H9 (cell line): ENCODE results near the gene KRTAP6-2. TPM values are rescaled to one million over a fixed set of nuclear protein-coding genes. Genes with fewer than 3 reads are reported as not detected.

Experiments
- DNase-seq: peaks from one replicate; pipeline ENCODE4 v3.0.0-alpha.2; 2017
- H2AFZ ChIP-seq: one replicate; pipeline ENCODE4 v1.6.1; 2013; ENCODE audit warnings: mild to moderate bottlenecking, low read length, control low read depth, moderate library complexity
- H2AK5ac ChIP-seq: 2 replicates; pipeline ENCODE4 v1.6.1; 2013; ENCODE audit warnings: low read length, control low read depth, mixed read lengths; ENCODE audit not compliant: insufficient read length
- H2BK120ac ChIP-seq: one replicate; pipeline ENCODE4 v1.6.1; 2013; ENCODE audit warnings: low read depth, mild to moderate bottlenecking, low read length, control low read depth, inconsistent platforms; ENCODE audit not compliant: poor library complexity, severe bottlenecking
- H2BK12ac ChIP-seq: 2 replicates; pipeline ENCODE4 v1.6.1; 2013; ENCODE audit warnings: low read length, control low read depth, mixed read lengths, low read depth; ENCODE audit not compliant: insufficient read length
- H2BK15ac ChIP-seq: 2 replicates; pipeline ENCODE4 v1.6.1; 2013; ENCODE audit warnings: low read depth, low read length, control low read depth
- H2BK20ac ChIP-seq: one replicate; pipeline ENCODE4 v1.6.1; 2013; ENCODE audit warnings: low read depth, mild to moderate bottlenecking, low read length, control low read depth, inconsistent platforms; ENCODE audit not compliant: poor library complexity, severe bottlenecking
- H2BK5ac ChIP-seq: 2 replicates; pipeline ENCODE4 v1.6.1; 2013; ENCODE audit warnings: low read length, control low read depth, mixed read lengths; ENCODE audit not compliant: insufficient read length
- H3K14ac ChIP-seq: 2 replicates; pipeline ENCODE4 v1.6.1; 2013; ENCODE audit warnings: low read length, control low read depth; ENCODE audit not compliant: insufficient read depth
- H3K18ac ChIP-seq: 2 replicates; pipeline ENCODE4 v1.6.1; 2013; ENCODE audit warnings: low read depth, mild to moderate bottlenecking, mixed read lengths, low read length, control low read depth; ENCODE audit not compliant: insufficient read length
- H3K23ac ChIP-seq: 2 replicates; pipeline ENCODE4 v1.6.1; 2013; ENCODE audit warnings: low read length, control low read depth, mixed read lengths, low read depth; ENCODE audit not compliant: insufficient read length
- H3K23me2 ChIP-seq: 2 replicates; pipeline ENCODE4 v1.6.1; 2013; ENCODE audit warnings: low read depth, mild to moderate bottlenecking, mixed read lengths, low read length, control low read depth; ENCODE audit not compliant: insufficient read length, poor library complexity, severe bottlenecking
- H3K27ac ChIP-seq: 2 replicates; pipeline ENCODE4 v1.5.1; 2013; ENCODE audit warnings: low read length, control low read depth, mixed read lengths, low read depth; ENCODE audit not compliant: insufficient read length
- H3K27me3 ChIP-seq: 2 replicates; pipeline ENCODE4 v1.6.1; 2013; ENCODE audit warnings: low read length, control low read depth, inconsistent platforms; ENCODE audit not compliant: insufficient read depth
- H3K4ac ChIP-seq: 2 replicates; pipeline ENCODE4 v1.6.1; 2013; ENCODE audit warnings: low read depth, mild to moderate bottlenecking, control low read depth, inconsistent platforms, low read length, moderate library complexity
- H3K4me1 ChIP-seq: 2 replicates; pipeline ENCODE4 v1.6.1; 2013; ENCODE audit warnings: low read length, control low read depth, inconsistent platforms; ENCODE audit not compliant: insufficient read depth
- H3K4me2 ChIP-seq: 2 replicates; pipeline ENCODE4 v1.6.1; 2013; ENCODE audit warnings: low read length, control low read depth, mixed read lengths; ENCODE audit not compliant: insufficient read length, insufficient read depth
- H3K56ac ChIP-seq: 2 replicates; pipeline ENCODE4 v1.6.1; 2013; ENCODE audit warnings: low read depth, mild to moderate bottlenecking, mixed read lengths, low read length, control low read depth; ENCODE audit not compliant: insufficient read length
- H3K79me1 ChIP-seq: 2 replicates; pipeline ENCODE4 v1.6.1; 2013; ENCODE audit warnings: low read depth, mild to moderate bottlenecking, moderate library complexity, low read length, control low read depth, inconsistent platforms; ENCODE audit not compliant: insufficient read depth, poor library complexity, severe bottlenecking
- H3K79me2 ChIP-seq: 2 replicates; pipeline ENCODE4 v1.6.1; 2013; ENCODE audit warnings: low read length, control low read depth, inconsistent platforms; ENCODE audit not compliant: insufficient read depth
- H3K9ac ChIP-seq: 2 replicates; pipeline ENCODE4 v1.6.1; 2013; ENCODE audit warnings: low read length, control low read depth, mixed read lengths; ENCODE audit not compliant: insufficient read length; ENCODE audit errors: extremely low read depth
- H3K9me3 ChIP-seq: one replicate; pipeline ENCODE4 v1.6.1; 2013; ENCODE audit warnings: low read depth, low read length, inconsistent platforms; ENCODE audit not compliant: control insufficient read depth
- H3T11ph ChIP-seq: one replicate; pipeline ENCODE4 v1.6.1; 2013; ENCODE audit warnings: mild to moderate bottlenecking, low read length, control low read depth, inconsistent platforms
- H4K20me1 ChIP-seq: one replicate; pipeline ENCODE4 v1.6.1; 2013; ENCODE audit not compliant: control insufficient read depth, insufficient read length, insufficient read depth
- H4K5ac ChIP-seq: 2 replicates; pipeline ENCODE4 v1.6.1; 2013; ENCODE audit warnings: low read depth, mild to moderate bottlenecking, mixed read lengths, low read length, control low read depth; ENCODE audit not compliant: insufficient read length
- H4K8ac ChIP-seq: replicated peaks from 2 replicates; pipeline ENCODE4 v1.6.1; 2013; ENCODE audit warnings: low read length, control low read depth, mixed read lengths, low read depth; ENCODE audit not compliant: insufficient read length
- H4K91ac ChIP-seq: 2 replicates; pipeline ENCODE4 v1.6.1; 2013; ENCODE audit warnings: low read depth, mild to moderate bottlenecking, moderate library complexity, mixed read lengths, low read length, control low read depth; ENCODE audit not compliant: insufficient read length
- H3K27ac Mint-ChIP-seq, 3 experiments: 2 replicates in 2 of 3; 3 replicates in 1 of 3; pipeline ENCODE4 v1.8.0; 2020 to 2021; ENCODE audit warnings: mixed read lengths in 3 of 3, mild to moderate bottlenecking in 1 of 3, moderate library complexity in 1 of 3
- H3K27me3 Mint-ChIP-seq: 2 replicates; pipeline ENCODE4 v1.8.0; 2021; ENCODE audit warnings: low read depth, mild to moderate bottlenecking, moderate library complexity, mixed read lengths
- H3K36me3 Mint-ChIP-seq, 3 experiments: 2 replicates in 2 of 3; 3 replicates in 1 of 3; pipeline ENCODE4 v1.8.0; 2020 to 2021; ENCODE audit warnings: low read depth in 3 of 3, mixed read lengths in 3 of 3; ENCODE audit not compliant: insufficient read depth in 1 of 3
- H3K4me1 Mint-ChIP-seq, 2 experiments: 2 replicates each; pipeline ENCODE4 v1.8.0; 2020; ENCODE audit warnings: mixed read lengths in 2 of 2
- H3K4me3 Mint-ChIP-seq, 2 experiments: 2 replicates in 1 of 2; 3 replicates in 1 of 2; pipeline ENCODE4 v1.8.0; 2020 to 2021; ENCODE audit warnings: mild to moderate bottlenecking in 2 of 2, mixed read lengths in 2 of 2, moderate library complexity in 1 of 2
- H3K9me3 Mint-ChIP-seq, 2 experiments: 2 replicates in 1 of 2; 3 replicates in 1 of 2; pipeline ENCODE4 v1.8.0; 2020; ENCODE audit warnings: mild to moderate bottlenecking in 2 of 2, mixed read lengths in 2 of 2, moderate library complexity in 1 of 2
- CTCF ChIP-seq: fragments of 200-600 bp; sonication (generic); conservative IDR thresholded peaks from 3 replicates; pipeline ENCODE4 v1.8.0; 2021; ENCODE audit warnings: antibody characterized with exemption, mild to moderate bottlenecking
- WGBS: extraction: QIAGEN DNeasy Blood & Tissue Kit; methylation state at CpG from one replicate; pipeline ENCODE4 v1.1.7; 2013; ENCODE audit warnings: missing lambda C conversion rate, low lambda C conversion rate, mixed read lengths; ENCODE audit not compliant: insufficient read length; ENCODE audit errors: extremely low coverage; 5-methylcytosine and 5-hydroxymethylcytosine counted together
- total RNA-seq: library from RNA; stranded (reverse); gene quantifications from 2 replicates; pipeline ENCODE4 v1.2.1, GENCODE V29; 2021

The KRTAP6-2 gene
- total RNA-seq, 1 experiment from 2014 or later = not detected

GRCh38 chr21:30620522-30620921 lies 21.8 kb upstream of the KRTAP6-2 start, which contains the start of gene KRTAP20-4:
TSS of gene KRTAP20-4 (plus strand) at chr21:30620627.
- Histone ChIP-seq H4K5ac (no peak within 1 kb of the TSS), H3K27me3 (no peaks in the 10 kb centered on the region), H3K56ac (no peak within 1 kb of the TSS), H2AK5ac (no peak within 1 kb of the TSS), H2AFZ (no peak within 1 kb of the TSS), H4K8ac (no peak within 1 kb of the TSS), H3K4me2 (no peak within 1 kb of the TSS), H2BK5ac (no peak within 1 kb of the TSS), H3K23ac (no peak within 1 kb of the TSS), H3K23me2 (no peaks in the 10 kb centered on the region), H3K79me2 (no peaks in the 10 kb centered on the region), H3K9ac (no peak within 1 kb of the TSS), H2BK120ac (no peak within 1 kb of the TSS), H3K27ac (no peak within 1 kb of the TSS), H3K79me1 (no peaks in the 10 kb centered on the region), H3K4me1 (no peaks in the 10 kb centered on the region), H3T11ph (no peak within 1 kb of the TSS), H2BK20ac (no peak within 1 kb of the TSS), H2BK15ac (no peak within 1 kb of the TSS), H2BK12ac (no peak within 1 kb of the TSS), H3K9me3 (no peaks in the 10 kb centered on the region), H4K20me1 (no peaks in the 10 kb centered on the region), H3K4ac (no peak within 1 kb of the TSS), H3K14ac (no peak within 1 kb of the TSS), H4K91ac (no peak within 1 kb of the TSS), H3K18ac (no peak within 1 kb of the TSS)
- peaks cover 6 to 26% (median 11%) of the 10 kb centered on the region in 3 experiments for H3K36me3 Mint-ChIP-seq
- no CpG with 5 or more reads among the region's 3 CpGs for WGBS
- no peak for DNase-seq
- TF ChIP-seq CTCF = no peak
- no peak within 1 kb of the TSS for H3K27ac Mint-ChIP-seq
- no peaks in the 10 kb centered on the region for H3K4me1 Mint-ChIP-seq
- peaks cover 13 to 35% of the 10 kb centered on the region in 2 experiments for H3K9me3 Mint-ChIP-seq
- no peak within 1 kb of the TSS for H3K4me3 Mint-ChIP-seq
- peaks cover 1% of the 10 kb centered on the region for H3K27me3 Mint-ChIP-seq
